NCI-H2227 treated with DMSO at 0.1 percent for 48 hours (cell line): Measurements from ENCODE around the gene ING3.

Experiments
- DNase-seq: peaks from one replicate; lab custom pipeline; 2025; lab: John Stamatoyannopoulos, UW

ING3 gene

GRCh38 chr7:120989257-120990220 is 39.0 kb downstream of the ING3 start:
- no peak for DNase-seq

- DNase-seq: no peak
Measured at GRCh38 chr7:120990468-120991118, 40.0 kb downstream of the ING3 start.

GRCh38 chr7:120991161-120991560 is 40.6 kb downstream of the ING3 start:
- DNase-seq: no peak

- no peak for DNase-seq
Measured at GRCh38 chr7:120991581-120991980, 41.0 kb downstream of the ING3 start.

GRCh38 chr7:120992272-120992964 is 41.8 kb downstream of the ING3 start:
- no peak for DNase-seq

GRCh38 chr7:120992965-120993494 is 42.5 kb downstream of the ING3 start:
- no peak for DNase-seq

- DNase-seq: no peak
Measured at GRCh38 chr7:120993553-120994191, 43.1 kb downstream of the ING3 start.

GRCh38 chr7:120994512-120995410 is 44.2 kb downstream of the ING3 start:
- DNase-seq: no peak

GRCh38 chr7:120995654-120996053 is 45.1 kb downstream of the ING3 start:
- no peak for DNase-seq

GRCh38 chr7:120996333-120996987 is 45.9 kb downstream of the ING3 start:
- DNase-seq: no peak

GRCh38 chr7:120996988-120997345 is 46.4 kb downstream of the ING3 start:
- DNase-seq: no peak

GRCh38 chr7:120997882-120998474 is 47.4 kb downstream of the ING3 start:
- DNase-seq: no peak

GRCh38 chr7:120998520-120998919 is 47.9 kb downstream of the ING3 start:
- no peak for DNase-seq

GRCh38 chr7:120998996-120999565 is 48.5 kb downstream of the ING3 start:
- no peak for DNase-seq

- no peak for DNase-seq
Measured at GRCh38 chr7:121000081-121000983, 49.8 kb downstream of the ING3 start.

- no peak for DNase-seq
Measured at GRCh38 chr7:121001234-121001906, 50.8 kb downstream of the ING3 start.

GRCh38 chr7:121002048-121002756 is 51.6 kb downstream of the ING3 start:
- DNase-seq: no peak
